Mesenteric fat pad (tissue), 1 donor: ENCODE measurements around the gene POU4F3. TPM values are rescaled to one million over a fixed set of nuclear protein-coding genes. Genes with fewer than 3 reads are reported as not detected.
"Not testable (repeated sequence)": the region's sequence is repeated elsewhere in the genome, so short reads cannot be mapped to it uniquely, and the experiment has no call there.

Source experiments
- DNase-seq: peaks from one replicate; pipeline ENCODE4 v3.0.0-alpha.2; 2020; ENCODE audit warnings: low spot score
- long read RNA-seq: library from polyadenylated mRNA; unstranded; transcript quantifications from one replicate; pipeline ENCODE4 v2.0.0, GENCODE V29; 2020
- total RNA-seq: library from RNA; stranded (reverse); fragmentation: NEBNext Ultra II Directional; extraction: Animal tissue kit (Norgen Biotek cat#: 25700); gene quantifications from one replicate; pipeline ENCODE4 v1.2.1, GENCODE V29; 2021
- donor health status: DM: yes; HTN: yes; CAD: no.

The POU4F3 gene, protein sequence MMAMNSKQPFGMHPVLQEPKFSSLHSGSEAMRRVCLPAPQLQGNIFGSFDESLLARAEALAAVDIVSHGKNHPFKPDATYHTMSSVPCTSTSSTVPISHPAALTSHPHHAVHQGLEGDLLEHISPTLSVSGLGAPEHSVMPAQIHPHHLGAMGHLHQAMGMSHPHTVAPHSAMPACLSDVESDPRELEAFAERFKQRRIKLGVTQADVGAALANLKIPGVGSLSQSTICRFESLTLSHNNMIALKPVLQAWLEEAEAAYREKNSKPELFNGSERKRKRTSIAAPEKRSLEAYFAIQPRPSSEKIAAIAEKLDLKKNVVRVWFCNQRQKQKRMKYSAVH
- total RNA-seq = not detected
- long read RNA-seq = 0 reads

DNA sequence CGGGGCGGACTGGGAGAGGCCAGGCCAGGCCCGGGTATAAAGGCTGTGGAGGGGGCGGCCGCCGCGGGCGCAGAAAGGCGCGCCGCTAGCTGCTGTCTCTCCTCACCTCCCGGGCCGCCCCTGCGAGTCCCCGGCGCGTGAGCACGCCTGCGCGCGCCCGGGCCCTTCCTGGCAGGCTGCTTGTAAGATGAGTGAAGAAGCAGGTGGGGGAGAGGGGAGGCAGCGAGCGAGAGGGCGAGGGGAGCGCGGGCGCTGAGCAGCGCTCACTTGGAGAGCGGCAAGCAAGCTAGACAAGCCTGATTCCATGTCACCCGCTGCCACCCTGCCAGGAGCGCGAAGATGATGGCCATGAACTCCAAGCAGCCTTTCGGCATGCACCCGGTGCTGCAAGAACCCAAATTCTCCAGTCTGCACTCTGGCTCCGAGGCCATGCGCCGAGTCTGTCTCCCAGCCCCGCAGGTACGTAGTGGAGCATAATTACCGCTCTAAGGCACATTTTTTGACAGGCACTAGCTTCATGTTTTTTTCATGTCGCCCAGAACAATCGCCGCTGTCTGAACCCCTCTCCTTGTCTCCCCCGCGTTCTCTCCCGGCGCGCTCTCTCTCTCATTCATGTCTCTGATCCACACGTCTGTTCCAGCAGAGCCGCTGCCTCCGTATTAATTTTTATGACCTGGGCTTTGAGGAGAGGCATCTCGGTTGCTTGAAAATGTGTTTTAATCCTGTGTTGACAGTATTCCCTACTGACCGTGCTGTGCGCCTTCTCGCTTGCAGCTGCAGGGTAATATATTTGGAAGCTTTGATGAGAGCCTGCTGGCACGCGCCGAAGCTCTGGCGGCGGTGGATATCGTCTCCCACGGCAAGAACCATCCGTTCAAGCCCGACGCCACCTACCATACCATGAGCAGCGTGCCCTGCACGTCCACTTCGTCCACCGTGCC lies at the start of gene POU4F3:
Gene POU4F3, plus strand, starts transcription at position 66 of the 941 bp plus-strand sequence. Its CDS starts 274 bp downstream, at position 340.
- DNase-seq = no peak

GRCh38 chr5:146290318-146290717 lies 48.3 kb upstream of the POU4F3 start:
- DNase-seq = no peak

- DNase-seq = no peak
These were observed 47.1 kb upstream of the POU4F3 start for GRCh38 chr5:146291421-146292074.

- DNase-seq = no peak
These were observed 42.4 kb upstream of the POU4F3 start for GRCh38 chr5:146296245-146296644.

GRCh38 chr5:146298920-146299319 lies 39.7 kb upstream of the POU4F3 start:
- DNase-seq = not testable (repeated sequence)

DNA sequence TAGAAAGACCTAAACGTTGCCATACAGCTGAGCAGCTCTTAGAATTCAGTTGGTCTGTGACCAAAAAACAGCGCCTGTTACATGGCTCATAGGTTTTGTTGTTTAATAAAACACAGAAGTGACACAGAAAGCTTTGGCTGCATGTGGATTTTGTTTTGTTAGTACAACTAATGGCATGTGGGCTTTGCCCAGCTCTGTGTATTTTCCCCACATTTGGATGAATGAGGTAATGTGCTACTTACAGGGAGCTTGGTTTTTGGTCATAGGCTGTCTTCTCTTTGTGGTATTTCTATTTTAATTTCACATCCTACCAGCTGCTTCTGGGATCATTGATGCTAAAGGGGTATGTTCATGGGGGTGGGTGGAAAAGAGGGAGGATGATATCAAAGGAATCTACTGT lies 37.0 kb upstream of the POU4F3 start:
- no peak for DNase-seq

GRCh38 chr5:146302406-146302805 lies 36.2 kb upstream of the POU4F3 start:
- no peak for DNase-seq

- no peak for DNase-seq
These were observed 31.8 kb upstream of the POU4F3 start for GRCh38 chr5:146306838-146307237.

DNA sequence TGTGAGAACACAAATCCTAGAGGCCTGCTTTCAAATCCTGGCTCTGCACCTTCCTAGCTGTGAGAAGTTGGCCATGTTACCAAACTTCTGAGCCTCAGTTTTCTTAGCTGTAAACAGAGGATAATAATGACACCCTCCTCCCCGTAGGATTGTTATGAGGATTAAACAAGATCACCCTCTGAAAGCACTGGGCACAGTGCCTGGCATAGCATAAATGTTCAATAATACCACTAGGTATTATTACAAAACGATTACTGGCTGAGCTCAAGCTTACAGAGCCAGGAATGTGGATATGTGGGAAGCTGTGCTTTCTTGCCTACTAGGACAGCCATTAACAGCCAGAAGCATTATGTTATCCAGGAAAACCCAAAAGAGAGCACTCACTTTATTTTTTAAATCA lies 30.8 kb upstream of the POU4F3 start:
- no peak for DNase-seq

DNA sequence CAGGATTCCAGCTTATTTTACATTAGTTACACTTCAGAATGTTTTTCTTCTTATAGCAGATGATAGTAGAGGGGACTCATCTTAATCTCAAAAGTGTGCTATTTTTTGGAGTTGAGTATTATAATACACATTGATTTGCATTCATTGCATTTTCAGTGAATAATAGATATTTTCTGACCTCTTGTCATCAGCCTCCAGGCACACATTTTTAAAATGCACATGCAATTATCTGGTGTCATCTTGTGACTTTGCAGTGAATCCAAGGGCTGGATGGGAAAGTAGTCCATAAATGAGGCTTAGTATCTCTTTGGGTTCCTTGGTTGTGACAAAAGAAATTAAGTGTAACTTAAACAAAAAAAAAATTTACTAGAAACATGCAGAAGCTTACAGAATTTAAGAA lies 28.1 kb upstream of the POU4F3 start:
- no peak for DNase-seq

DNA sequence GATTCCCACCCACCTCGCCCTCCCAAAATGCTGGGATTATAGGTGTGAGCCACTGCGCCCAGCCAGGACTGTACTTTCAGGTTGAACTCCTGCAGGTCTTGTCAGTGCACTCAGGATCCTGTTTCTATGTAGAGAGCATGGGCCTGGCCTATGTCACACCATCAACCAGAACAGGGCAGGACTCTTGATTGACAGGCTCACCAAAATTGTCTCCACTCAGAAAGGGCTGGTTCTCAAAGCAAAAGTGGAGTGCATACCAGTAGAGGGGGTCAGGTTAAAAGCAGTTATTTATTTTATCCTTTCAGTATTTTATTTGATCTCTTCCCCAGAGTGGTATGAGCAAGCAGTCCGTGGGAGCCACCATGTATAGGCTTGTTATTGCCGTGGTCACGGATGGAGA lies 27.4 kb upstream of the POU4F3 start:
- no peak for DNase-seq

DNA sequence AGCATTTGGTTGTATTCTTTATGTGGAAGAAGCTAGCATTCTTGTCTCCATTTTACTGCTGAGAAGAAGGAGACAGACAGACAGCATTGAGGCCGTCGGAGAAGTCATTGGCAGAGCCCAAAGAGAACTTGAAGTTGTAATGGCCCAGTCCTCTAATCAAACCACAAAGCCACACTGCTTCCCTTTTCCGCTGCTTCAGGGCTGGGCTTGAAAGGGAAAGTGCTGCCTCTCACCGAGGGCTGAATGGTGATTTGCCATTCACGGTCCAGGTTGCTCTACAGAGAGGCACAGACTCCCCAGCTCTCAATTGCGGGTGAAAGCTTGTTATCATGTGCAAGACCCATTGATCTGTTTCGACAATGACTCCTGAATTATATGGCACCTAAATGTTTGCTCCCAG lies 25.6 kb upstream of the POU4F3 start:
- no peak for DNase-seq

DNA sequence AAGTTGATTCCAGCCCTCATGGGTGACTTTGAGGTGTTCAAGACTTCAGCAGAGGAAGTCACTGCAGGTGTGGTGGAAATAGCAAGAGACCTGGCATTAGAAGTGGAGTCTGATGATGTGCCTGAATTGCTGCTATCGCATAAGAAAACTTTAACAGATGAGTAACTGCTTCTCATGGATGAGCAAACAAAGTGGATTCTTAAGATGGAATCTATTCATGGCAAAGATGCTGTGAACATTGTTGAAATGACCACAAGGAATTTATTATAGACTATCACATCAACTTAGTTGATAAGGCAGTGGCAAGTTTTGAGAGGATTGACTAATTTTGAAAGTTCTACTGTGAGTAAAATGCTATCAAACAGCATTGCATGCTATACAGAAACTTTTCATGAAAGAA lies 17.1 kb upstream of the POU4F3 start:
- DNase-seq = no peak

DNA sequence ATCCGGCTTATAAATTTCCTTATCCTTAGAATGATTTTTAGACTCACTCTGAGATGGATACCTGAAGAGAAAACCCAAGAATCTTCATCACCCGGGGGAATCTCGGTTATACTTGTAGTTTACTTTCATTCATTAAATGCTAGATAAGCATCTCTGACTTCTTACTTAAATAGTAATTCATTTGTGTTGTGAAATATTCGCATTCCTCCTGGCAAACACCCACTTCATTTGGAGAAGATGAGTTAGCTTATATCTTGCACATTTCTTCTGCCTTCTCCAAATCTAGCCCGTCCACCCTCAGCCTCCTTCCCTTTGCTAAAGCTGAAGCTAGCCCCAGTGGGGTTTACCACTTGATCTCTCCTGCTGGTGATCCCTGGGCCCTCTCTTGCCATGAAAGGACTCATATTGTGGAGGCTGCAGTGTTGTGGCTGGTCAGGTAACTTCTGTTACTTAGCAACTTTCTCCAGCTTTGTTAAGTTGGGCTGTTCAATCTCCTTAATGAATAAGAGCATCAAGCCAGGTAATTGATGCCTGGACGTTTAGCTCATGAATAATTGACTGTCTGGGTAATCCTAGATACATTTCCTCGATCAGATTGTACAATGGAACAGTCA lies 11.3 kb upstream of the POU4F3 start:
- DNase-seq = no peak

GRCh38 chr5:146327989-146328388 lies 10.7 kb upstream of the POU4F3 start:
- DNase-seq = no peak

DNA sequence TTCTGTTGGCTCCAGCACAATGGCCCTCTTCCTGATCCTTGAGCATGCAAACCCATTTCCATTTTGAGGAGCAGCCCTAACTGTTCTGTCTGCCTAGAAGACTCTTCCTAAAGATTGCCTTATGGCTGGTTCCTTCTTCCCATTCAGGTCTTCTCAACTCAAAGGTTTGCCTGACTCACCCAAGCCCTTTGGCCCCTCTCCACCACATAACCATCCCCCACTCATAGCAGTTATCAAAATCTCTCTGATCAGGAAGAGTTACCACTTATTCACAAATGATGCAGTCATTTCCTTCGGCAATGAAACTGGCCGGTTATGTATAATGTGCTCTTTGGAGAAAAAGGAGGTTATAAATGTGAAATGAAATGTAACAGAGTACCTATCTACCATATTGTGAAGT lies 8.9 kb upstream of the POU4F3 start:
- no peak for DNase-seq

- no peak for DNase-seq
These were observed 7.2 kb upstream of the POU4F3 start for GRCh38 chr5:146331423-146331822.

DNA sequence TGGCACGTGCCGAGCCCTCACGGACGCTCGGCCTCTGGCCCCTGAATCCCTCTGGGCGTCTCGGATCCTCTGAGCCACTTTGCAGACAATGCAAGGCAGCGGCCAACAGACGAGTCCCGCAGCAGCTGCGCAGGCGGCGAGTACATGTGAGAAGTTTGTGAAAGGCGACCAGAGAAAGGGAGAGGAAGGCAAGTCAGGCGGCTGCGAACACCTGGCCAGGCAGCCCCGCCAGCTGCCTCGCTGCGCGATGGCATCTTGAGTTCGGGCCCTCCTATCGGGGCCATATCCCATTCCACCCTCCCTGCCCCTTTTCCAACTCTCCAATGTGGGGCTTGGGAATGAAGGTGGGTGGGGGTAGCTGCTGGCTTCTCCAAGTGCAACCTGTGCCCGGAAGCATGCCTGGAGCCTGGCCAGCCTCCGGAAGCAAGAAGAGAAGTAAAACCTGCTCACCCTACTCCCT lies 4.5 kb upstream of the POU4F3 start:
- no peak for DNase-seq

GRCh38 chr5:146336197-146336596 lies 2.4 kb upstream of the POU4F3 start:
- DNase-seq = no peak

DNA sequence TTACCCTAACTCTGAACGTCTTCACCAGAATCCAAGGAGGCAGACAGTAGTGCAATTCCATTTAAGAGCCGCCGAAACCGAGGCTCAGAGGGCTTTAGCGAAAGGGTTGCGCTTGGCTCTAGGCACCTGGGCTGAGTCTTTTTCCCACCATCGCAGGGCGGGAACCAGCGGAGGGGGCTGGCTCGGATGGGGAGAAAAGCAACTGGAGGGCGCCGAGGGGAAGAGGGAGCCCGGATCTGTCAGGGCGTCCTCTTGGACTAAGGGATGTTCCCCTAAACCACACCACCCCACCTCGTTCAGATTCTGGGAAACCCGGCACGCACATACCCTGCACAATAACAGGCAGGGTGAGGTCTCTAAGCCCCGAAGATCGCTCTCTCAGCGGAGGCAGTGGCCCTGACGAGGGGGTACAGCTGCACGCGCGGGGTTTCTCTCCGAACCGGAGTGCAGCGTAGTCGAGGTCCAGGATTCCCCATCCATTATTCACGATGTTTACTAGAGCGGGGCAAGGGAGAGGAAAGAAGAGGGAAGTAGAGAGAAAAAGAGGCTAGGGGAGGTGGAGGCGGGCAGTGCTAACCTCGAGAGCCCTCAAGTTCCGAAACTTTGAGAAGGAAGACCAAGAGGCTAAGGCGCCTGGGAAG lies 1.3 kb upstream of the POU4F3 start:
- no peak for DNase-seq

DNA sequence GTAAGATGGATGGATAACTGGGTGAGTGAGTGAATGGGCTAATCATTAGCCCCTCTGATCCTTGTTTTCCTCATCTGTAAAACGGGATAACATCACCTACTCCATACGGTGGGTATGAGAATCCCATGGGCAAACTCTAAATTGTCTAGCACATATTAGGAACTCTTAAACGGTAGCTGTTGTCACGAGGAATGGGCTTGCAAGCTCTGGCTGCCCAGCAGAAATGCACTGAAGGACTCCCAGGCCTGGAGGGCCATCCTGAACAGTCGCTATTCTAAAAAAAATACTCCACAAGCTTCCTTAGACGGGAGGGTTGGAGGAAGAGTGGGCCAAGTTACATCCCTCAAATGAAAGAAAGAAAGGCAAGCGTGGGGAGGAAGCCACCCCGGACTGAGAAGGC lies 711 bp upstream of the POU4F3 start:
- no peak for DNase-seq
